Activated T-cell treated with anti-CD3 and anti-CD28 coated beads, Interleukin-2, amount 50 U/mL, for 4 hours (primary cell): ENCODE results near the gene EID1. TPM values are rescaled to one million over a fixed set of nuclear protein-coding genes. Genes with fewer than 3 reads are reported as not detected.

Experiments
- ATAC-seq, 2 donors: fragments of 200-7000 bp; cut with Tn5 transposase; one replicate each; pipeline ENCODE4 v1.10.0; 2021
- DNase-seq: peaks from one replicate; pipeline ENCODE4 v3.0.0-alpha.2; 2020
- H3K27me3 Mint-ChIP-seq: one replicate; pipeline ENCODE4 v1.8.0; 2021; ENCODE audit warnings: low read depth, mixed read lengths
- H3K36me3 Mint-ChIP-seq: one replicate; pipeline ENCODE4 v1.8.0; 2022; ENCODE audit warnings: mixed read lengths; ENCODE audit not compliant: insufficient read depth
- H3K4me1 Mint-ChIP-seq: one replicate; pipeline ENCODE4 v1.8.0; 2021; ENCODE audit warnings: low read depth, mixed read lengths
- H3K4me3 Mint-ChIP-seq: one replicate; pipeline ENCODE4 v1.8.0; 2021; ENCODE audit warnings: mild to moderate bottlenecking, moderate library complexity, mixed read lengths
- H3K9me3 Mint-ChIP-seq: one replicate; pipeline ENCODE4 v1.8.0; 2021; ENCODE audit warnings: mixed read lengths
- total RNA-seq, 3 donors: library from RNA; stranded (reverse); gene quantifications; one replicate each; pipeline ENCODE4 v1.2.1, GENCODE V29; 2021

Gene EID1
- total RNA-seq, 3 donors from 2014 or later: 109 to 115 (median 109) TPM

DNA sequence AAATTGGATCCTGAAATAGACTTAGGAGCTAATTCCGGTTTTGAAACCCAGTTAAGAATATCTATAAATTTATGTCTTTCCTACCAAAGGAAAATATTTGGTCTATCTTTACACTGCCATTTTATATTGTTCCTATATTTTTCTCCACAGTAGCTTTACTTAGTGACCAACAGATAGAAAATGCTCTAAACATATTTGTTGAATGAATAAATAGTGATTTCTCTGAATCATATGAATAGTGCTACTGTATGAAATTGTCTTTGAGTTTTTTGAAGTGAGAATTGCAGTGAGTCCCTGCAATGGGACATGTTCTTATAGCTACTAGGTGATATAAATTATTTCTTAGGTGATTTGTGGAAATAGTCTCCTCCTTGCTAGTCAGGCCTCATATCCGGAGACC, 18.5 kb upstream of the EID1 start:
- no peaks in the 10 kb centered on the region for H3K36me3 Mint-ChIP-seq
- H3K27me3 Mint-ChIP-seq: no peaks in the 10 kb centered on the region
- DNase-seq (no peak), ATAC-seq (no peak)
- no peak overlapping the region for H3K4me3 Mint-ChIP-seq
- H3K9me3 Mint-ChIP-seq: no peaks in the 10 kb centered on the region
- H3K4me1 Mint-ChIP-seq: no peaks in the 10 kb centered on the region

DNA sequence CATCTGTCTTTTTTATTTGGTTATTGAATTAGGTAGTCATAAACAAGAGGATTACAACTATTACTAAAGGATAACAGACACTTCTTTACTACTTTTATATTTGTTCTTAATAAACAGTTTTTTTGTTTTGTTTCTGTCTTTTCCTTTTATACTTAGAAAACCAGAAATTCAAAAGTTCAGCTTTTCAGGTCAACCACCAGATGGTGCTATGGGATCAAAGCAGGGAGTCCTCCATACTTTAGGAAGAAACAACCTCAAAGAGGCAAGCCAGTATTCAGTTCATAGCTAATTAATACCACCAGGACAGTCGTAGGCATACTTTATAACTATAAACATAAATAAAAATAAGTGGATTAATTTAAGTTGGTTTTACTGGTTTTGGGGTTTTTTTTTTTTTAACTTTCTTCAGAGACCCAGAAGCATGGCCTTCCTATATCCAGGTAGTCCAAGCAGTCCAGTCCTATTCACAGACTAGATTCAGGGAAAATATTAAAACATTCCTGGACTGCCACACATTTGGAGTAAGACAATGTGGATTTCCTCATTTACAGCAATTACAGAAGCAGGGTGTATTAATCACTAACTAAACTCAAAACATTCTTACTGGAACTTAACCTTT, 16.0 kb upstream of the EID1 start:
- Mint-ChIP-seq H3K27me3 (peaks cover 4% of the 10 kb centered on the region), H3K36me3 (no peaks in the 10 kb centered on the region), H3K9me3 (no peaks in the 10 kb centered on the region), H3K4me3 (no peak overlapping the region), H3K4me1 (no peaks in the 10 kb centered on the region)
- peak; percentile 7 for DNase-seq
- peak in 1 of 2 donors; percentile 46 for ATAC-seq

DNA sequence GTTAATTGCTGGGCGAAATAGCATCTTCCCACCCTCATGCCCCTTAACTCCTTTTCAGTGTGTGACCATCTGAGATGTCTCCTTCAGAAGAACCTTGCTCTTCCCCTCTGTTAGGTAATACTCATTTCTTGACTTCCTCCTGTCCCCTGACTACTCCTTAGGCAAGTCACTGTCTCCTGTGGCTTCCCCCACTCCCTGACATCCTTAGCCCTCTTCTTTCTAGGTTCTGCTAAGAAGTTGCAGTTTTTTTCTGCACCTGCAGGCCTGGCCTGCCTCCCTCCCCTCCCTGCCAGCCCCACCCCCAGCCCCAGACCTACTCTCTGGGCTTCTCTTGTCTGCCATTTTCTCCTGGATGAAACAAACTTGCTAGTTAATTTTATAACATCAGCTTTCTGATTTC, 15.2 kb upstream of the EID1 start:
- ATAC-seq: peak in 1 of 2 donors; percentile 46
- no peaks in the 10 kb centered on the region for H3K36me3 Mint-ChIP-seq

DNA sequence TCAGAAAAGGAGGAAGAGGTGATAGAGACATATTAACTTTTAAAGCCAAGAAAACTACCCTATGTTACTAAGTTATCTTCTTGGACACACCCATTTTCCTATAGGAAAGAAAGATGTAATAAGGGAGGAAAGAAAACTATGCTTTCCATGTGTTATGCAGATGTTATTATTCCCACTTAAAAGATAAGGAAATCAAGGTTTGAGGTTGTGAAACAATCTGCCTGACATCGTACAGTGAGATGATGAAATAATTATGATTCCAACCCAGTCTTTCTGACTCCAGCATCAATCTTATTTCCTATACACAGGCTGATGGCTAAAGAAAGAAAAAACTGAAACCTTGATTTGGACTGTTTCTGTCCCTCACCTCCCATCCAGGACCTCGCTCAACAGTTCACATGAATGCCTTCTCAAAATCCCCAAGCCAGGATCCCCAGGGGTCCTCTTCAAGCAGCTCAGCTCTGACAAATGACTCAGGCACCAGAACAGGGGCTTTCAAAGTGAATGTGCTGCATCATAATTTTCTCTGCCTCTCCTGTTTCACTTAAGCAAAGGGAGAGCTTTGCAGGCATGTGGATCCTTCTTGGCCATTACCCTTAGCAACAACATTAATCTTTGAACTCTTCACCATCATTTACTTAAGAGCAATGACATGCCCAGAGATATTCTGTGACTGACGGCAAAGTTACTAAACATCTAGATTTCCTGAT, 12.4 kb upstream of the EID1 start:
- ATAC-seq: no peak

More for the DNA sequence above, 15.2 kb upstream of the EID1 start:
- Mint-ChIP-seq H3K9me3 (no peaks in the 10 kb centered on the region), H3K4me1 (no peaks in the 10 kb centered on the region), H3K4me3 (no peak overlapping the region), H3K27me3 (peaks cover 5% of the 10 kb centered on the region)
- no peak for DNase-seq

DNA sequence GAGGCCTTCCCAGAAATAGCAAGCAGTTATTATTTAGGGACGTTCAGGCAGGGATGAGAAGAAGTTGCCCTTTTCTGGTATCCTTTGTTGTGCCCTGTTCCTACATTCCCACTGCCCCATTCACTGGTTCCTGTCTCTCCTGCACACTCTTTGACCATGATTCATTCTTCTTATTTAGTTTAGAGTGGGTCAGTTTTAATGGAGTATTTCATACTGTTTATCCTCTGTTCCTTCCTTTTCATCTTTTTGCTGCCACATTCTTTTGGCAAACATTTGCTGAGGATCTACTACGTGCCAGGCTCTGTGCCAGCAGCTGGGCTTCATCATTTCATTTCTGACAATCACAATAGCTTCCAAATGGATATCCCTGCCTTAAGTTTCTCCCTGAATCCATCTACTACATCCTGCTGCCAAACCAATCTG, 11.8 kb upstream of the EID1 start:
- no peaks in the 10 kb centered on the region for H3K9me3 Mint-ChIP-seq
- ATAC-seq (no peak), DNase-seq (no peak)
- peaks cover 22% of the 10 kb centered on the region for H3K27me3 Mint-ChIP-seq
- no peaks in the 10 kb centered on the region for H3K36me3 Mint-ChIP-seq
- no peaks in the 10 kb centered on the region for H3K4me1 Mint-ChIP-seq
- no peak overlapping the region for H3K4me3 Mint-ChIP-seq

More for the DNA sequence above, 12.4 kb upstream of the EID1 start:
- Mint-ChIP-seq H3K4me1 (no peaks in the 10 kb centered on the region), H3K27me3 (peaks cover 17% of the 10 kb centered on the region), H3K36me3 (no peaks in the 10 kb centered on the region), H3K9me3 (no peaks in the 10 kb centered on the region), H3K4me3 (no peak overlapping the region)
- DNase-seq: no peak

DNA sequence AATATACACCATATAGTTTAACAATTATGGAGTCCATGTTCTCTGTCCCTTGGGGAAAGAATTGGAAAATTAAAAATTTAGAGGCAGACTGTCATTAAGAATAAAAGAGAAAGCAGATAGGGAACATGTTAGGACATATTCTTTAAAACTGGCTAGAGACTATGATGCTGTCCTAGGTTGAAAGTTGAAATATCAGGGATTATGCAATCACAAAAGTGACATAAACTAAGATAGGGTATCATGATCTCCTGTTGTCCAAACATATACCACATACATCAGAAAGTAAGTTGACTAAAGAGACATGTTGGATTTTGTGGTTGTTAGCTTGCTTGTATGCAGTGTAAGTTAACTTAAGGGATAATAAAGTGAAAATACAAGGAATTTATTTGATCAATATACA, 9.9 kb upstream of the EID1 start:
- Mint-ChIP-seq H3K9me3 (no peaks in the 10 kb centered on the region), H3K4me1 (no peaks in the 10 kb centered on the region), H3K4me3 (no peak overlapping the region), H3K27me3 (peaks cover 36% of the 10 kb centered on the region), H3K36me3 (no peaks in the 10 kb centered on the region)
- DNase-seq: no peak
- ATAC-seq: no peak

DNA sequence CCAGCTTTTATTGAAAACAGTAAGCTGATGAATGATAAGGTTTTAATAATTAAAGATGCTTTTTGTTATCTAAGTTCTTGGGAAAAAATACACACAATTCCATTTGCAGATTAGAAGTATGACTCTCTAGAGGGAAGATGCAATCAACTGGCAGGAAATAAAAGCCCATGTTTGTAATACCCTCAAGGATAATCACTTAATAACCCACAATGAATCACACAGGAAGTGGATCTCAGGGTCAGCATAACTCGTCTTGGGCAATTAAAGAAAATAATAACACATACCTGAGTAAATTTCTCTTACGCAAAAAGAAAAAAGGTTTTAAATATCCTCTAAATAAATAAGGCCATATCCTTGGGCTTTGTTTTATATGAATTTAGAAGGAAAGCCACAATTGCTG, 9.4 kb upstream of the EID1 start:
- no peak for ATAC-seq
- Mint-ChIP-seq H3K9me3 (no peaks in the 10 kb centered on the region), H3K4me3 (no peak overlapping the region), H3K4me1 (no peaks in the 10 kb centered on the region), H3K27me3 (peaks cover 40% of the 10 kb centered on the region), H3K36me3 (no peaks in the 10 kb centered on the region)
- DNase-seq: no peak

DNA sequence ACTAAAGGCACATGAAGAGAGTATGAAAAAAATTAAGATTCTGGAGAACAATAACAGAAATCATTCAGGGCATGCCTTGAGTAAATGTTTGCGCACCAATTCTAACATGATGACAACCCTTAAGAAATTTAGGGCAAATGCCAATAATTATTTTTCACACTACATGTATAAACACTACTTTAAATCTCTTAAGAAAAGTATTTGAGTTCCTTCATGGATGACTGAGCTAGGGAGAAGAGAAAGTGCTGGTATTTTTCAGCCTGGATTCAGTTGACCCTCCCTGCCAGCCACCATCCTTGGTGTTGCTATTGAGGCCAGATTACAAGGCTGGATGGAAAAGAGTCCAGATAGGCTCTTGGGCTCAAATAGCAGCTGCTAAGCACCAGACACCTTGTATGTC, 8.0 kb upstream of the EID1 start:
- no peak for DNase-seq
- ATAC-seq: no peak
- no peaks in the 10 kb centered on the region for H3K4me1 Mint-ChIP-seq
- H3K27me3 Mint-ChIP-seq: peaks cover 48% of the 10 kb centered on the region
- H3K4me3 Mint-ChIP-seq: no peak overlapping the region
- H3K36me3 Mint-ChIP-seq: no peaks in the 10 kb centered on the region
- no peaks in the 10 kb centered on the region for H3K9me3 Mint-ChIP-seq

DNA sequence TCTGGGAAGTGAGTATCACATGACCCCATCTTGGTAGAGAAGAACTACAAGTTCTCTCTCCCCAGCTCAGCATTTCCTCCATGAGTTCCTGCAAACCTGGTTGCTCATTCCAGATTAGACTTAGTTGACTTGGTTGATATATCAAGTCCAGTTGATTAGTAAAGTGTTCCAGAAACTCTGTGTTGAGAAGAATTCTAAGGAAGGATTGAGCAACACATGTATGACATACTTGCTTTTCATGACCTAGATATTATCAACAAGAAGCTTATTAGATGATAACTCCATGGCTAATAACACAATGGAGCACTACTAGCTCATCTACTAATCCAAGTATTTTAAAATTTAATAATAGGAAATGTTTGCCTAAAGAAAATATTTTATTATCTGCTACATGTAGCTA, 6.4 kb upstream of the EID1 start:
- no peaks in the 10 kb centered on the region for H3K4me1 Mint-ChIP-seq
- DNase-seq (no peak), ATAC-seq (no peak)
- H3K9me3 Mint-ChIP-seq: no peaks in the 10 kb centered on the region
- H3K27me3 Mint-ChIP-seq: peaks cover 51% of the 10 kb centered on the region
- H3K4me3 Mint-ChIP-seq: no peak overlapping the region
- no peaks in the 10 kb centered on the region for H3K36me3 Mint-ChIP-seq

DNA sequence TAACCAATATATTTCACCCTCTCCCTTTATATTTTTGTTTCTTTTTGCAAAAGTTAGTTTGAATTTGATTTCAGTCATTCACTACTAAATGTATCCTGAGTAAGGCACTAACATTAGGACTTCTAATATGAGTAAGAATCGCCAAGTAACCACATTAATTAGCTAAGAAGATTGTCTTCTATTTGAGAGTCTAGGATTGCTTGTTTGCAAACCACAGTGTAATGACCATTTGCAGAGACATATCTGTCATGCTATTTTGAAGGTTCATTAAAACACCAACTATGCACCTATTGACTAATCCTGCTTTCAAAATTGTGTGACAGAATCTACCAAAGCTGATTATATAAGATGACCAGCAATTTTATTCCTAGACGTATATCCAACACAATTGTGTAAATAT, 5.3 kb upstream of the EID1 start:
- H3K27me3 Mint-ChIP-seq: peaks cover 48% of the 10 kb centered on the region
- DNase-seq: no peak
- H3K4me3 Mint-ChIP-seq: no peak overlapping the region
- H3K9me3 Mint-ChIP-seq: no peaks in the 10 kb centered on the region
- no peak for ATAC-seq
- H3K4me1 Mint-ChIP-seq: peaks cover 2% of the 10 kb centered on the region
- peaks cover under 1% of the 10 kb centered on the region for H3K36me3 Mint-ChIP-seq

DNA sequence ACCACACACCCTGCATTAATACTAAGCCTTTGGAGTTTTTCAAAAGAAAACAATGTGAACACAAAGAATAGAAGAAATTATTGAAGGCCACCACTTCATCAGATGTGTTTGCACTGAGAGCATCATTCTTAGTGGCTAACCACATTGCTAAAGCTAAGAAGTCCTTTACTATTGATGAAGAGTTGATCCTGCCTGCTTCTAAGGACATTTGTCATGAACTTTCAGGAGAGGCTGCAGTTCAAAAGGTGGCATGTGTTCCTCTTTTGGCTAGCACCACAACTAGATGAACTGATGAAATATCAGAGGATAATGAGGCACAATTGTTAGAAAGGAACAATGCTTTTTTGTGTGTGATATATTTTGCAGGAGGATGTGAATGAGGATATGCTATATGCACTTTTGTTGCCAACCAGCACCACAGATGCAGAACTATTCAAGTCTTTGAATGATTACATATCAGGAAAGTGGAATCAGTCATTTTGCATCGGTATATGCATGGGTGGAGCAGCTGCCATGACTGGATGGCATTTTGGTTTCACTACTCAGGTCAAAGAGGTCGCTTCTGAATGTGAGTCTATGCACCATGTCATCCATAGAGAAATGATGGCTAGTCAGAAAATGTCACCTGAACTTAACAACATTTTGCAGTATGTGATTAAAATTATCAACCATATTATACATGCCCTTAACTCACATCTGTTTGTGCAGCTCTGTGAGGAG, 2.5 kb upstream of the EID1 start:
- no peak for ATAC-seq
- Mint-ChIP-seq H3K36me3 (peaks cover 14% of the 10 kb centered on the region), H3K4me3 (no peak overlapping the region), H3K4me1 (peaks cover 21% of the 10 kb centered on the region), H3K27me3 (peaks cover 35% of the 10 kb centered on the region), H3K9me3 (no peaks in the 10 kb centered on the region)
- no peak for DNase-seq

DNA sequence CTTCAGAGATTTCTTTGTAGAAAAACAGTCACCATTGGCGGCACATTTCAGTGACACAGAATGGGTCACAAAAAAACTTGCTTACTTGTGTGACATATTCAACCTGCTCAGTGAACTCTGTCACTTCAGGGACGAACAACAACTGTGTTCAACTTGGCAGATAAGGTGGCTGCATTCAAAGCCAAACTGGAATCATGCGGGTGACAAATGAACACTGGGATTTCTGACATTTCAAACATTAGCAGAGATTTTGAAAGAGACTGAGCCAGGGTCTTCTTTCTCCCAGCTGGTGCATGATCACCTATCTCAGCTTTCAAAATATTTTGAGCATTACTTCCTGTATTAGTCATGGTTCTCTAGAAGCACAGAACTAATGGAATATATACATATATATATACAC, 1.9 kb upstream of the EID1 start:
- no peak overlapping the region for H3K4me3 Mint-ChIP-seq
- ATAC-seq (no peak), DNase-seq (no peak)
- H3K27me3 Mint-ChIP-seq: peaks cover 31% of the 10 kb centered on the region
- peaks cover 24% of the 10 kb centered on the region for H3K4me1 Mint-ChIP-seq
- H3K9me3 Mint-ChIP-seq: peaks cover 4% of the 10 kb centered on the region
- H3K36me3 Mint-ChIP-seq: peaks cover 16% of the 10 kb centered on the region

DNA sequence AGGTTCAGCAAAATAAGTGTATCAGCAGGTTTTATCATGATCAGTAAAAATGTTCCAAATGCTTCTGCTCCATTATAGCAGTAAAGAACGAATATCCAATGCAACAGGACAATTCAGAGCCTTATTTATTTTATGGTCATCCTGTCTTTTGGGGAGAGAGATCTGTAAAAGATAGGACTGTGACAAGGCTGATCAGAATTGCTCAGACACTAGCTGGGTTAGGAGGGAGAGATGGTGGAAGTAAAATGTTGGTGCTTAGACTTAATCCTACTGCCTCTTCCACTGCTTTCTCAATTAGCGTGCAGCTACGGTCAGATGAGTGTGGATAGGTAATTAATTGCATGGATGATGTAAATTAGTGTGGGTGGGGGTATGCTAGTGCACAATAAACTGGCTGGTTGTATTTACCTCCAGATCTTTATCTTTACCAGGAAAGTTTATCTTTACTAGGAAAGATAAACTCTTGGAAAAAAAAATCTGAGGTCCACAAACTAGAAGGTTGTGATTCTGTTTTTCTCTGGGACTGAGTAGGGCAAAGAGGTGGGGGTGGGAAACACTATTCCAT, 2.2 kb downstream of the EID1 start:
- Mint-ChIP-seq H3K4me1 (peaks cover 26% of the 10 kb centered on the region), H3K9me3 (peaks cover 4% of the 10 kb centered on the region), H3K4me3 (peak overlapping the region; percentile 98), H3K27me3 (peaks cover 8% of the 10 kb centered on the region), H3K36me3 (peaks cover 16% of the 10 kb centered on the region)
- DNase-seq: no peak
- no peak for ATAC-seq

DNA sequence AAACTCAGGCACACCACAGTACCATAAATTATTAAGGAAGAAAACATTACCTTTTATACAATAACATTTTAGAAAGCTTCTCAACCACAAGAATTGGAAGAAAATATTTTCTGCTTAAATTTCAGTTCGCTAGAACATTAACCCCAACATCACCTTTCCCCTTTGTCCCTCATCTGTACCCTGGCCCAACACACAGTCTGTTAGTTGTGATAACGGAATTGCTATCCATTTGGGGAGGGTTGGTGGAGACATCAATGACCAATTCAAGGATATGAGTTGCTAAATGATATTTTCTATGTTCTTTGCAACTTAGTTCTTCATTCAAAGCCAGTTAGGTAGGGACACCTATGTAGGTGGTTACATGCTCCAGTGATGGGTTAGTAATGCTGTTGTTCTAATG, 5.8 kb downstream of the EID1 start:
- no peak for ATAC-seq
- H3K27me3 Mint-ChIP-seq: peaks cover 8% of the 10 kb centered on the region
- H3K4me3 Mint-ChIP-seq: no peak overlapping the region
- no peak for DNase-seq
- peaks cover 4% of the 10 kb centered on the region for H3K9me3 Mint-ChIP-seq
- peaks cover 8% of the 10 kb centered on the region for H3K36me3 Mint-ChIP-seq
- peaks cover 13% of the 10 kb centered on the region for H3K4me1 Mint-ChIP-seq
